ENCODE results near the gene MYOCD.

- TF ChIP-seq ZNF513 (tag by site-specific recombination; IDR thresholded peaks at IDR 0.05): no peak
- TF ChIP-seq, protein P1, sequence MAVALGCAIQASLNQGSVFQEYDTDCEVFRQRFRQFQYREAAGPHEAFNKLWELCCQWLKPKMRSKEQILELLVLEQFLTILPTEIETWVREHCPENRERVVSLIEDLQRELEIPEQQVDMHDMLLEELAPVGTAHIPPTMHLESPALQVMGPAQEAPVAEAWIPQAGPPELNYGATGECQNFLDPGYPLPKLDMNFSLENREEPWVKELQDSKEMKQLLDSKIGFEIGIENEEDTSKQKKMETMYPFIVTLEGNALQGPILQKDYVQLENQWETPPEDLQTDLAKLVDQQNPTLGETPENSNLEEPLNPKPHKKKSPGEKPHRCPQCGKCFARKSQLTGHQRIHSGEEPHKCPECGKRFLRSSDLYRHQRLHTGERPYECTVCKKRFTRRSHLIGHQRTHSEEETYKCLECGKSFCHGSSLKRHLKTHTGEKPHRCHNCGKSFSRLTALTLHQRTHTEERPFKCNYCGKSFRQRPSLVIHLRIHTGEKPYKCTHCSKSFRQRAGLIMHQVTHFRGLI (tag by site-specific recombination; IDR thresholded peaks at IDR 0.05): no peak
- no peak for TF ChIP-seq ZNF138 (tag by site-specific recombination; IDR thresholded peaks at IDR 0.05; ENCODE audit: borderline replicate concordance)
- no peak for TF ChIP-seq CTCF (tag by site-specific recombination; IDR thresholded peaks at IDR 0.05)
- no peak for TF ChIP-seq ZNF16 (tag by site-specific recombination; IDR thresholded peaks at IDR 0.05; ENCODE audit: low read depth)
- no peak for TF ChIP-seq ZNF132 (tag by site-specific recombination; IDR thresholded peaks at IDR 0.05; ENCODE audit: borderline replicate concordance)
- no peak for TF ChIP-seq REST (tag by site-specific recombination; IDR thresholded peaks at IDR 0.05)
- TF ChIP-seq ZSCAN16 (tag by site-specific recombination; IDR thresholded peaks at IDR 0.05): no peak
- TF ChIP-seq YY1 (tag by site-specific recombination; IDR thresholded peaks at IDR 0.05): no peak
- no peak for TF ChIP-seq ZNF426 (tag by site-specific recombination; IDR thresholded peaks at IDR 0.05)
- TF ChIP-seq ZNF76 (tag by site-specific recombination; IDR thresholded peaks at IDR 0.05; ENCODE audit: borderline replicate concordance, low read depth): no peak
- no peak for TF ChIP-seq ZBTB21 (tag by site-specific recombination; IDR thresholded peaks at IDR 0.05)
- no peak for TF ChIP-seq ZNF175 (tag by site-specific recombination; IDR thresholded peaks at IDR 0.05)
Observed at GRCh38 chr17:12712941-12713340, 47.3 kb downstream of the MYOCD start.
